A549 (cell line): ENCODE measurements around the gene COL5A1. TPM values are rescaled to one million over a fixed set of nuclear protein-coding genes. Genes with fewer than 3 reads are reported as not detected.

Experiments
- ATAC-seq, 2 experiments: fragments of 200-7000 bp in 1 of 2; fragments of >200 bp in 1 of 2; cut with Nextera tagmentation in 1 of 2; cut with Tn5 transposase in 1 of 2; 3 replicates each; pipeline versions ENCODE4 v1.8.0 to v1.9.1; 2018 to 2020; ENCODE audit warnings: mild to moderate bottlenecking in 1 of 2, moderate library complexity in 1 of 2
- CTCF ChIA-PET: fragments of 300-600 bp; sonication (Branson Sonifier 250); formaldehyde crosslinking; extraction: SDS; loops from one replicate; lab custom pipeline; 2021; ENCODE audit warnings: antibody characterized with exemption, inconsistent platforms; lab: Yijun Ruan, JAX
- POLR2A ChIA-PET: fragments of 350-600 bp; formaldehyde crosslinking; extraction: SDS; loops from one replicate; lab custom pipeline; 2021; ENCODE audit warnings: antibody characterized with exemption, inconsistent platforms; lab: Yijun Ruan, JAX
- DNase-seq, 2 experiments: peaks; one replicate each; pipeline versions ENCODE4 v3.0.0 to v3.0.0-alpha.2; 2011 to 2016; ENCODE audit warnings: low read depth in 1 of 2, low spot score in 1 of 2
- FAIRE-seq: peaks from 2 replicates; lab custom pipeline; 2011; peaks lifted over from hg19 to GRCh38; lab: Jason Lieb, UNC
- H3K27ac ChIP-seq, 2 experiments: fragments of >200 bp; sonication (Bioruptor Twin); formaldehyde crosslinking; 3 replicates each; pipeline ENCODE4 v1.5.1; 2016 to 2017
- H3K4me1 ChIP-seq: fragments of >200 bp; sonication (Bioruptor Twin); formaldehyde crosslinking; 3 replicates; pipeline ENCODE4 v1.6.1; 2016
- H3K4me2 ChIP-seq: fragments of >200 bp; sonication (Bioruptor Twin); formaldehyde crosslinking; 3 replicates; pipeline ENCODE4 v1.6.1; 2016
- H3K4me3 ChIP-seq: fragments of >200 bp; sonication (Bioruptor Twin); formaldehyde crosslinking; 3 replicates; pipeline ENCODE4 v1.5.1; 2016
- H3K9me3 ChIP-seq: fragments of >200 bp; sonication (Bioruptor Twin); formaldehyde crosslinking; 3 replicates; pipeline ENCODE4 v1.6.1; 2016
- ATOH8 ChIP-seq: fragments of 250-450 bp; sonication (Bioruptor Pico); IDR thresholded peaks from 2 replicates; pipeline ENCODE4 v1.5.0; 2020; ENCODE audit warnings: low read depth, mild to moderate bottlenecking, moderate library complexity
- CHD2 ChIP-seq: fragments of 150-350 bp; IDR thresholded peaks from 2 replicates; pipeline ENCODE4 v1.6.1; 2014; ENCODE audit warnings: low read length; ENCODE audit not compliant: partially characterized antibody
- CHD4 ChIP-seq: fragments of 200-600 bp; sonication (generic); IDR thresholded peaks from 2 replicates; pipeline ENCODE4 v1.6.1; 2016; ENCODE audit warnings: antibody characterized with exemption, mild to moderate bottlenecking, borderline replicate concordance
- EHF ChIP-seq: fragments of 250-450 bp; sonication (Bioruptor Pico); IDR thresholded peaks from 2 replicates; pipeline ENCODE4 v1.5.0; 2020; ENCODE audit warnings: mild to moderate bottlenecking
- EHMT2 ChIP-seq: fragments of 200-600 bp; sonication (generic); IDR thresholded peaks from 2 replicates; pipeline ENCODE4 v1.6.1; 2016; ENCODE audit warnings: antibody characterized with exemption, low read depth, mild to moderate bottlenecking, moderate library complexity
- FOSL2 ChIP-seq, 2 experiments: fragments of 450-650 bp in 1 of 2; fragments of >200 bp in 1 of 2; sonication (Bioruptor Twin) in 1 of 2; formaldehyde crosslinking; IDR thresholded peaks; 2 replicates each; pipeline versions ENCODE4 v1.5.0 to v1.6.1; 2016 to 2020; ENCODE audit warnings: mild to moderate bottlenecking in 1 of 2, moderate library complexity in 1 of 2
- FOXS1 ChIP-seq: fragments of 250-450 bp; sonication (Bioruptor Pico); IDR thresholded peaks from 2 replicates; pipeline ENCODE4 v1.5.0; 2020; ENCODE audit warnings: mild to moderate bottlenecking, moderate library complexity
- HEYL ChIP-seq: fragments of 250-450 bp; sonication (Bioruptor Pico); IDR thresholded peaks from 2 replicates; pipeline ENCODE4 v1.8.0; 2021; ENCODE audit warnings: mild to moderate bottlenecking, moderate library complexity
- HMGXB4 ChIP-seq: fragments of 250-450 bp; sonication (Bioruptor Pico); IDR thresholded peaks from 2 replicates; pipeline ENCODE4 v1.5.0; 2021; ENCODE audit warnings: mild to moderate bottlenecking, moderate library complexity, borderline replicate concordance
- HOXA7 ChIP-seq: fragments of 250-450 bp; sonication (Bioruptor Pico); IDR thresholded peaks from 2 replicates; pipeline ENCODE4 v1.5.0; 2020; ENCODE audit warnings: mild to moderate bottlenecking, moderate library complexity
- JUN ChIP-seq, 2 experiments: fragments of >200 bp; sonication (Bioruptor Twin); formaldehyde crosslinking; IDR thresholded peaks; 2 replicates in 1 of 2; 3 replicates in 1 of 2; pipeline ENCODE4 v1.6.1; 2016 to 2017
- KDM1A ChIP-seq: fragments of 200-600 bp; sonication (generic); IDR thresholded peaks from 2 replicates; pipeline ENCODE4 v1.6.1; 2016; ENCODE audit warnings: low read depth, mild to moderate bottlenecking
- MAZ ChIP-seq: fragments of 150-350 bp; IDR thresholded peaks from 2 replicates; pipeline ENCODE4 v1.6.1; 2014; ENCODE audit warnings: antibody characterized with exemption, low read depth, low read length, borderline replicate concordance
- MYC ChIP-seq: IDR thresholded peaks from 2 replicates; pipeline ENCODE4 v1.6.1; 2012; ENCODE audit warnings: mild to moderate bottlenecking, inconsistent platforms, low read length, improper control_type of control experiment, borderline replicate concordance
- NR3C1 ChIP-seq: fragments of >200 bp; sonication (Bioruptor Twin); formaldehyde crosslinking; IDR thresholded peaks from 3 replicates; pipeline ENCODE4 v1.6.1; 2017
- RAD21 ChIP-seq, 2 experiments: fragments of >200 bp in 1 of 2; sonication (Bioruptor Twin) in 1 of 2; formaldehyde crosslinking in 1 of 2; IDR thresholded peaks in 1 of 2; conservative IDR thresholded peaks in 1 of 2; 2 replicates in 1 of 2; 3 replicates in 1 of 2; pipeline ENCODE4 v1.6.1; 2012 to 2018; ENCODE audit warnings: inconsistent platforms in 1 of 2
- REST ChIP-seq: fragments of 200-600 bp; sonication (generic); IDR thresholded peaks from 2 replicates; pipeline ENCODE4 v1.6.1; 2016; ENCODE audit warnings: antibody characterized with exemption, mild to moderate bottlenecking, moderate library complexity
- RNF2 ChIP-seq: fragments of 200-600 bp; sonication (generic); IDR thresholded peaks from 2 replicates; pipeline ENCODE4 v1.6.1; 2016; ENCODE audit warnings: low read depth, mild to moderate bottlenecking, antibody characterized with exemption, moderate library complexity, borderline replicate concordance
- TFCP2L1 ChIP-seq: fragments of 250-450 bp; sonication (Bioruptor Pico); IDR thresholded peaks from 2 replicates; pipeline ENCODE4 v1.5.0; 2021; ENCODE audit warnings: mild to moderate bottlenecking
- ZC3H11A ChIP-seq: fragments of 450-650 bp; IDR thresholded peaks from 2 replicates; pipeline ENCODE4 v1.6.1; 2014; ENCODE audit warnings: antibody characterized with exemption, mild to moderate bottlenecking
- WGBS: methylation state at CpG from one replicate; pipeline ENCODE4 v1.1.6; 2017; ENCODE audit errors: missing lambda C conversion rate; 5-methylcytosine and 5-hydroxymethylcytosine counted together
- polyA plus RNA-seq, 4 experiments: library from polyadenylated mRNA; depleted of rRNA in 3 of 4; stranded (reverse); fragments of >200 nt; fragmentation: RNase III in 1 of 4; extraction: RNeasy Plus Mini Kit Qiagen cat#74134 plus additional on column Dnase treatment in 1 of 4; gene quantifications; 2 replicates in 3 of 4; 3 replicates in 1 of 4; pipeline ENCODE4 v1.2.3, GENCODE V29; 2011 to 2017

Gene COL5A1
- polyA plus RNA-seq, 2 of the 4 experiments (the other 2 are of a cell fraction), result 16.1 to 67.5 TPM

GRCh38 chr9:134700636-134701350 is 59.2 kb downstream of the COL5A1 start (continued):
- TF ChIP-seq MAZ, result no peak

GRCh38 chr9:134701581-134702259 is 60.1 kb downstream of the COL5A1 start:
- no peak for ATAC-seq
- ChIA-PET CTCF (interaction anchor here (0.5 to 4.3 kb wide), 7 partner anchors 12 to 532 kb away, joined by 3 to 24 read pairs (median 4); no protein-coding TSS in a partner anchor), POLR2A (no interaction called here)
- TF ChIP-seq KDM1A, result no peak
- no peak for TF ChIP-seq TFCP2L1
- TF ChIP-seq RAD21 (conservative IDR thresholded peaks at IDR 0.05 in 1 of 2, IDR thresholded peaks at IDR 0.05 in 1 of 2), result no peak
- no peak for TF ChIP-seq FOSL2 (IDR thresholded peaks at IDR 0.05)
- TF ChIP-seq FOSL2 (CRISPR knock-in tag; IDR thresholded peaks at IDR 0.05), result no peak
- TF ChIP-seq EHF (CRISPR knock-in tag), result no peak
- no peak for TF ChIP-seq ATOH8 (CRISPR knock-in tag)
- no peak for TF ChIP-seq HMGXB4 (CRISPR knock-in tag)
- TF ChIP-seq JUN (IDR thresholded peaks at IDR 0.05), result no peak
- no peak for TF ChIP-seq FOXS1
- TF ChIP-seq CHD4, result no peak
- no peak for TF ChIP-seq NR3C1
- no peak for TF ChIP-seq HOXA7 (CRISPR knock-in tag)
- no peak for TF ChIP-seq CHD2
- TF ChIP-seq RNF2, result no peak
- TF ChIP-seq EHMT2, result no peak
- no peak for TF ChIP-seq MYC
- no peak for TF ChIP-seq ZC3H11A
- no peak for TF ChIP-seq HEYL (CRISPR knock-in tag)
- TF ChIP-seq REST, result no peak
- H3K4me3 ChIP-seq, result no peak overlapping the region
- 79% methylated on average over 20 of the region's 22 CpGs for WGBS
- DNase-seq, result no peak
- no peak for FAIRE-seq
- H3K4me2 ChIP-seq, result no peak overlapping the region
- H3K27ac ChIP-seq, result no peak overlapping the region
- H3K4me1 ChIP-seq, result peaks cover 11% of the 10 kb centered on the region
- H3K9me3 ChIP-seq, result no peaks in the 10 kb centered on the region
